K562 (cell line): ENCODE results near the gene DOCK7.

Experiments
- COPS2 ChIP-seq: fragments of 450-650 bp; conservative IDR thresholded peaks from 2 replicates; pipeline ENCODE4 v1.6.1; 2016; ENCODE audit warnings: mild to moderate bottlenecking, moderate library complexity
- CREB1 ChIP-seq, 2 experiments: sonication (generic) in 1 of 2; formaldehyde crosslinking in 1 of 2; IDR thresholded peaks; 2 replicates each; pipeline versions ENCODE4 v1.6.1 to v1.8.0; 2012 to 2022; ENCODE audit warnings: inconsistent platforms in 1 of 2, mild to moderate bottlenecking in 1 of 2, missing genetic modification reagents in 1 of 2, moderate library complexity in 1 of 2
- ERF ChIP-seq: fragments of 450-650 bp; formaldehyde crosslinking; IDR thresholded peaks from 2 replicates; pipeline ENCODE4 v1.4.0; 2020; ENCODE audit warnings: mild to moderate bottlenecking, mixed read lengths
- ETV1 ChIP-seq: fragments of 450-650 bp; conservative IDR thresholded peaks from 2 replicates; pipeline ENCODE4 v1.6.1; 2016; ENCODE audit warnings: missing genetic modification characterization, control low read depth, low read depth, missing compliant biosample characterization
- NRF1 ChIP-seq, 2 experiments: fragments of 450-650 bp; IDR thresholded peaks in 1 of 2; conservative IDR thresholded peaks in 1 of 2; 2 replicates each; pipeline ENCODE4 v1.6.1; 2014; ENCODE audit warnings: mild to moderate bottlenecking in 2 of 2
- POLR2AphosphoS5 ChIP-seq: IDR thresholded peaks from 2 replicates; pipeline ENCODE4 v1.6.1; 2011; ENCODE audit warnings: mild to moderate bottlenecking, low read depth, low read length, moderate library complexity; ENCODE audit not compliant: control insufficient read depth, insufficient read depth
- PRPF4 ChIP-seq: fragments of 200-400 bp; formaldehyde crosslinking; IDR thresholded peaks from one replicate; pipeline ENCODE4 v1.6.1; 2017; ENCODE audit warnings: low read length, low read depth, mild to moderate bottlenecking; ENCODE audit not compliant: insufficient read depth, poor library complexity, severe bottlenecking
- SP1 ChIP-seq: sonication (generic); formaldehyde crosslinking; IDR thresholded peaks from 2 replicates; pipeline ENCODE4 v1.8.1; 2022; ENCODE audit warnings: mild to moderate bottlenecking, missing genetic modification reagents
- SPI1 ChIP-seq: IDR thresholded peaks from 2 replicates; pipeline ENCODE4 v1.6.1; 2011; ENCODE audit warnings: low read depth, low read length, control low read depth, borderline replicate concordance
- ZBTB33 ChIP-seq: sonication (generic); formaldehyde crosslinking; IDR thresholded peaks from 2 replicates; pipeline ENCODE4 v1.8.1; 2023; ENCODE audit warnings: mild to moderate bottlenecking, missing genetic modification reagents
- ZNF175 ChIP-seq: fragments of 200-800 bp; sonication (Bioruptor generic); IDR thresholded peaks from 2 replicates; pipeline ENCODE4 v1.6.1; 2016; ENCODE audit warnings: low read depth, mild to moderate bottlenecking, missing genetic modification characterization, missing compliant biosample characterization

DNA sequence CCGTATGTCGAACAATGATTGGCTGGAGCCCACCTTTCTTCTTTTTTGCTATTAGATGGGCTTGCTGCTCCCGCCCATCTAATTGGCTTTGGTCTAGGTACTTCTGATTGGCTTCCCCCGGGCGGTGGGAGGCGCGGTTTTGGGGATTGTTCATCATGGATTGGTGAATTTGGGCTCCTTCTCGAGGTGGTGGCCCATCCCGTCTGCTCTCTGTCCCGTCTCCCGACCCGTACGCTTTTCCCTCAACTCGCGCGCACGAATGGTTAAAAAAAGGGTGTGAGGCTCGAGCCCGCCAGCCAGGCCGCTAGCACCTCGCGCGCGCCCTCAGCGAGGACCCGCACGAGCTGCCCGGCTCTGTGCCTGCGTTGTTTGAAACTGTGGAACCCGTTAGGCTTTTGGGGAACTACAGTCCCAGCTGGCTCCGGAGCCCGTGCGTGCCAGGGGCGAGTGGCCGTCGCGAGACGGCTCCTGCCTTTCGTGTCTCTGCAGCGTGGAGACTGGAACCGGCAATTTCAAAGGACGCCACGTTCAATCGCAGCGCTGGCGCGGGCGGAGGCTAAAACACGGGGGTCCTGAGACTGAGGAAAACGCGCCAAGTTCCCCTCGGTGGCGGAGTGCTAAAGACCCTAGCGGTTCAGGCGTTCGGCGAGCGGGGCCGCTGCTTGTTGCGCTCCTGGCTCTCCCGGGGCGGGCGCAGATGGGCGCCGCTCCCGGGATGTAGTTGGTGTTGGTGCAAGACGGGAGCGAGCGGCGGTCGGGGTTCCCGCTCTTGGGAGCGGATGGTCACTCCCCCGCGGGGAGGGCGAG lies 251.5 kb downstream of the DOCK7 start, which contains the start of gene USP1:
- TF ChIP-seq SP1 (CRISPR knock-in tag): peak; percentile 80
- TF ChIP-seq ZNF175: peak; percentile 2; the same call in 1 of the 2 replicates
- TF ChIP-seq ETV1 (tag): no peak; the same call in 1 of the 2 replicates
- TF ChIP-seq SPI1: no peak
- no peak for TF ChIP-seq COPS2
- peak; percentile 68; the same call in 1 of the 2 replicates for TF ChIP-seq POLR2AphosphoS5
- no peak for TF ChIP-seq ERF (CRISPR knock-in tag)
- TF ChIP-seq PRPF4: no peak
- peak; percentile 81 to 83 for TF ChIP-seq NRF1 (conservative IDR thresholded peaks at IDR 0.05 in 1 of 2, IDR thresholded peaks at IDR 0.05 in 1 of 2)
- TF ChIP-seq CREB1 (IDR thresholded peaks at IDR 0.05): no peak; the same call in 1 of the 2 replicates
- TF ChIP-seq CREB1 (CRISPR knock-in tag; IDR thresholded peaks at IDR 0.05): no peak; the same call in 1 of the 2 replicates
- no peak for TF ChIP-seq ZBTB33
